Muscle layer of duodenum (tissue), 2 donors: ENCODE data around the gene CRYBA1.

ENCODE experiments used
- H3K27ac ChIP-seq: one replicate; pipeline ENCODE4 v1.7.0; 2013; ENCODE audit warnings: mild to moderate bottlenecking, low read length
- H3K27me3 ChIP-seq: one replicate; pipeline ENCODE4 v1.7.0; 2013; ENCODE audit warnings: low read depth, mild to moderate bottlenecking, control low read depth, low read length
- H3K36me3 ChIP-seq, 2 donors: one replicate each; pipeline ENCODE4 v1.7.0; 2013; ENCODE audit warnings: low read length in 2 of 2, control low read depth in 1 of 2, mild to moderate bottlenecking in 1 of 2; ENCODE audit not compliant: insufficient read depth in 2 of 2, control insufficient read depth in 1 of 2
- H3K4me1 ChIP-seq, 2 donors: one replicate each; pipeline ENCODE4 v1.7.0; 2013; ENCODE audit warnings: low read length in 2 of 2, mild to moderate bottlenecking in 2 of 2, control low read depth in 1 of 2, moderate library complexity in 1 of 2; ENCODE audit not compliant: insufficient read depth in 2 of 2, control insufficient read depth in 1 of 2
- H3K4me3 ChIP-seq, 2 donors: one replicate each; pipeline ENCODE4 v1.7.0; 2013; ENCODE audit warnings: low read length in 2 of 2, low read depth in 1 of 2, mild to moderate bottlenecking in 1 of 2
- H3K9me3 ChIP-seq, 2 donors: one replicate each; pipeline ENCODE4 v1.7.0; 2013; ENCODE audit warnings: low read length in 2 of 2, control low read depth in 1 of 2, mild to moderate bottlenecking in 1 of 2; ENCODE audit not compliant: control insufficient read depth in 1 of 2
- donor health status: healthy.

CRYBA1 gene

GRCh38 chr17:29289852-29290251 lies 43.2 kb downstream of the CRYBA1 start:
- peaks cover 5 to 56% of the 10 kb centered on the region in 2 donors for H3K4me1 ChIP-seq
- peaks cover 11 to 38% of the 10 kb centered on the region in 2 donors for H3K36me3 ChIP-seq
- H3K27me3 ChIP-seq: no peaks in the 10 kb centered on the region
- H3K27ac ChIP-seq: no peak overlapping the region
- H3K4me3 ChIP-seq: no peak overlapping the region
- H3K9me3 ChIP-seq: no peaks in the 10 kb centered on the region

- Histone ChIP-seq H3K36me3 (peaks cover 6 to 29% of the 10 kb centered on the region in 2 donors), H3K4me3 (peak overlapping the region; percentile 78 to 97), H3K27ac (peak overlapping the region; percentile 99), H3K27me3 (no peaks in the 10 kb centered on the region), H3K9me3 (no peaks in the 10 kb centered on the region), H3K4me1 (peaks cover 5 to 50% of the 10 kb centered on the region in 2 donors)
Measured at GRCh38 chr17:29291163-29291752, 44.6 kb downstream of the CRYBA1 start.

GRCh38 chr17:29292071-29292991 lies 45.7 kb downstream of the CRYBA1 start:
- H3K27me3 ChIP-seq: no peaks in the 10 kb centered on the region
- H3K4me3 ChIP-seq: peak overlapping the region; percentile 78 to 97
- peaks cover 4 to 19% of the 10 kb centered on the region in 2 donors for H3K36me3 ChIP-seq
- peak overlapping the region; percentile 99 for H3K27ac ChIP-seq
- peaks cover 5 to 41% of the 10 kb centered on the region in 2 donors for H3K4me1 ChIP-seq
- H3K9me3 ChIP-seq: no peaks in the 10 kb centered on the region

GRCh38 chr17:29292992-29293889 lies 46.6 kb downstream of the CRYBA1 start:
- Histone ChIP-seq H3K27ac (peak overlapping the region; percentile 99), H3K9me3 (no peaks in the 10 kb centered on the region), H3K27me3 (no peaks in the 10 kb centered on the region), H3K36me3 (peaks cover 0 to 13% of the 10 kb centered on the region in 2 donors), H3K4me3 (peak overlapping the region; percentile 77 to 80), H3K4me1 (peaks cover 5 to 39% of the 10 kb centered on the region in 2 donors)

GRCh38 chr17:29293890-29294579 lies 47.4 kb downstream of the CRYBA1 start, which contains the start of gene NUFIP2:
Gene NUFIP2 (minus strand): TSS chr17:29294148. CDS start chr17:29294059, 89 bp downstream.
- Histone ChIP-seq H3K27me3 (no peaks in the 10 kb centered on the region), H3K9me3 (no peaks in the 10 kb centered on the region), H3K4me1 (peaks cover 5 to 31% of the 10 kb centered on the region in 2 donors)

GRCh38 chr17:29294580-29294900 lies 47.9 kb downstream of the CRYBA1 start:
- peaks cover 5 to 26% of the 10 kb centered on the region in 2 donors for H3K4me1 ChIP-seq
- peak overlapping the region; percentile 97 for H3K27ac ChIP-seq
- H3K27me3 ChIP-seq: no peaks in the 10 kb centered on the region
- peaks cover 0 to 5% of the 10 kb centered on the region in 2 donors for H3K36me3 ChIP-seq
- H3K9me3 ChIP-seq: no peaks in the 10 kb centered on the region
- H3K4me3 ChIP-seq: peak overlapping the region; percentile 77 to 80

More at GRCh38 chr17:29293890-29294579, 47.4 kb downstream of the CRYBA1 start, which contains the start of gene NUFIP2:
- peaks cover 0 to 8% of the 10 kb centered on the region in 2 donors for H3K36me3 ChIP-seq
- peak within 1 kb of the TSS; percentile 99 for H3K27ac ChIP-seq
- peak within 1 kb of the TSS; percentile 77 to 80 for H3K4me3 ChIP-seq

DNA sequence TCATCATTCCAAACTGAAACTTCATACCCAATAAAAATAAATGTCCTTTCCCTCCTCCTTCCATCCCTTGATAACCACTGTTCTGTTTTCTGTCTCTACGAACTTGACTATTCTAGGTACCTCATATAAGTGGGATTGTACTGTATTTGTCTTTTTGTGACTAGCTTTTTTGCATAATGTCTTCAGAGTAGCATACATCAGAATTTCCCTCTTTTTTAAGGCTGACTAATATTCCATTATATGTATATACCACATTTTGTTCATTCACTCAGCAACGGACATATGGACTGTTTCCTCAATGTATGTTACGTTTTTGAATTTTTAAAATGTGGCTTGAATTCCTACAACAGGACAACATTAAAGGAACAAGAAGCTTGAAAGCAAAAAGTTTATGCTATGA lies 48.8 kb downstream of the CRYBA1 start:
- H3K27me3 ChIP-seq: no peaks in the 10 kb centered on the region
- peaks cover 4 to 17% of the 10 kb centered on the region in 2 donors for H3K4me1 ChIP-seq
- H3K27ac ChIP-seq: no peak overlapping the region
- H3K4me3 ChIP-seq: no peak overlapping the region
- no peaks in the 10 kb centered on the region for H3K9me3 ChIP-seq
- H3K36me3 ChIP-seq: no peaks in the 10 kb centered on the region

- no peak overlapping the region for H3K4me3 ChIP-seq
- peaks cover 0 to 4% of the 10 kb centered on the region in 2 donors for H3K4me1 ChIP-seq
- H3K27ac ChIP-seq: no peak overlapping the region
- no peaks in the 10 kb centered on the region for H3K9me3 ChIP-seq
- no peaks in the 10 kb centered on the region for H3K27me3 ChIP-seq
- H3K36me3 ChIP-seq: no peaks in the 10 kb centered on the region
Measured at GRCh38 chr17:29299031-29299430, 52.4 kb downstream of the CRYBA1 start.

DNA sequence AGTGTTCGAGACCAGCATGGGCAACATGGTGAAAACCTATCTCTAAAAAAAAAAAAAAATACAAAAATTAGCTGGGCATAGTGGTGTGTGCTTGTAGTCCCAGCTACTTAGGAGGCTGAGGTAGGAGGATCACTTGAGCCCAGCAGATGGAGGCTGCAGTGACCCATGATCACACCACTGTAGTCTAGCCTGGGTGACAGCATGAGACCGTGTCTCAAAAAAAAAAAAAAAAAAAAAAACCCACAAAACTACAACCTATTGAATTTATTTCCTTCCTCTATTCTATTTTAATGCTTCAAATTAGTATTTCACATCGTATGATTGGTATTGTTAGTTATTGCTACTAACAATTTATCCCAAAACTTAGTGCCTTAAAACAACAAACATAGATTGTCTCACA lies 56.7 kb downstream of the CRYBA1 start:
- no peaks in the 10 kb centered on the region for H3K9me3 ChIP-seq
- H3K4me3 ChIP-seq: no peak overlapping the region
- H3K4me1 ChIP-seq: no peaks in the 10 kb centered on the region
- no peak overlapping the region for H3K27ac ChIP-seq
- no peaks in the 10 kb centered on the region for H3K36me3 ChIP-seq
- no peaks in the 10 kb centered on the region for H3K27me3 ChIP-seq
